ENCODE results near the gene EPM2AIP1.
"Not testable (repeated sequence)": the region's sequence is repeated elsewhere in the genome, so short reads cannot be mapped to it uniquely, and the experiment has no call there.

EPM2AIP1 gene

DNA sequence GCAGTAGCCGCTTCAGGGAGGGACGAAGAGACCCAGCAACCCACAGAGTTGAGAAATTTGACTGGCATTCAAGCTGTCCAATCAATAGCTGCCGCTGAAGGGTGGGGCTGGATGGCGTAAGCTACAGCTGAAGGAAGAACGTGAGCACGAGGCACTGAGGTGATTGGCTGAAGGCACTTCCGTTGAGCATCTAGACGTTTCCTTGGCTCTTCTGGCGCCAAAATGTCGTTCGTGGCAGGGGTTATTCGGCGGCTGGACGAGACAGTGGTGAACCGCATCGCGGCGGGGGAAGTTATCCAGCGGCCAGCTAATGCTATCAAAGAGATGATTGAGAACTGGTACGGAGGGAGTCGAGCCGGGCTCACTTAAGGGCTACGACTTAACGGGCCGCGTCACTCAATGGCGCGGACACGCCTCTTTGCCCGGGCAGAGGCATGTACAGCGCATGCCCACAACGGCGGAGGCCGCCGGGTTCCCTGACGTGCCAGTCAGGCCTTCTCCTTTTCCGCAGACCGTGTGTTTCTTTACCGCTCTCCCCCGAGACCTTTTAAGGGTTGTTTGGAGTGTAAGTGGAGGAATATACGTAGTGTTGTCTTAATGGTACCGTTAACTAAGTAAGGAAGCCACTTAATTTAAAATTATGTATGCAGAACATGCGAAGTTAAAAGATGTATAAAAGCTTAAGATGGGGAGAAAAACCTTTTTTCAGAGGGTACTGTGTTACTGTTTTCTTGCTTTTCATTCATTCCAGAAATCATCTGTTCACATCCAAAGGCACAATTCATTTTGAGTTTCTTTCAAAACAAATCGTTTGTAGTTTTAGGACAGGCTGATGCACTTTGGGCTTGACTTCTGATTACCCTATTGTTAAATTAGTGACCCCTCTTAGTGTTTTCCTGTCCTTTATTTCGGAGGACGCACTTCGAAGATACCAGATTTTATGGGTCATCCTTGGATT is 674 bp upstream of the EPM2AIP1 start, which contains the start of gene MLH1:
Gene MLH1 (plus strand): TSS at position 193 of the 958 bp plus-strand sequence. CDS start 30 bp downstream, at position 223.
- DNase-seq (ENCODE audit: low read depth): peak; percentile 96

DNA sequence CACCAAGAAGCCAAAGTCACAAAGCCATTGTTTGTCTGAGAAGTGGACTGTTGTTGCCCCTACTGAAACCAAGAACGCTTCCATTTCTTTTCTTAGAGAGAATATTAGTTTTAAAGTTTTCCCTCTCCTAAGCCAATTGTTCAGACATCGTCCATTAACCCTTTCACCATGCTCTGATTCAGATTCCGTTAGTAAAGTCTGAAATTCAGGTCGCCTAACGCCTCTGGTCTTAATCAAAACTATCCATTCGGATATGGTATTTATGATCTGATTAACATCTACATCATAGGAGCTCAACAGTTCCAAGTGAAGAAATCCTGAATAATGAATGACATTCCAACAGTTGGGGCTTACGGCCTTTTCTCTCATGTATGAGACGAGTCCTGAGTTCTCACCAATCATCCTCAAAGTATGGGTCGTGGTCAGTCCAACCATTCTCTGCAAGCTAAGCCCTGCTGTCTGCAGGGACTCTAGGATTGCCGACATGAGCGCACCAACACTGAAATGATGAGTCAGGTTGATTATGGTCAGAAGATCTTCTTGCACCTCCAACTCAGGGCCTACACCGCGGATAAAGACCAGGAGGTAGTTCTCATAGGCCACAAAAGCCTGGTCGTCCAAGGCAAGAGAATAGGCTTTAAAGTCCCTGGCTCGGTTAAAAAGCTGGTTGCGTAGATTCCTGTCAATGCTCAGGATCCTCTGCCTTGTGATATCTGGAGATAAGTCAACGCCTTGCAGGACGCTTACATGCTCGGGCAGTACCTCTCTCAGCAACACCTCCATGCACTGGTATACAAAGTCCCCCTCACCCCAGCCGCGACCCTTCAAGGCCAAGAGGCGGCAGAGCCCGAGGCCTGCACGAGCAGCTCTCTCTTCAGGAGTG is 767 bp downstream of the EPM2AIP1 start:
- no peak for DNase-seq (ENCODE audit: low read depth)

DNA sequence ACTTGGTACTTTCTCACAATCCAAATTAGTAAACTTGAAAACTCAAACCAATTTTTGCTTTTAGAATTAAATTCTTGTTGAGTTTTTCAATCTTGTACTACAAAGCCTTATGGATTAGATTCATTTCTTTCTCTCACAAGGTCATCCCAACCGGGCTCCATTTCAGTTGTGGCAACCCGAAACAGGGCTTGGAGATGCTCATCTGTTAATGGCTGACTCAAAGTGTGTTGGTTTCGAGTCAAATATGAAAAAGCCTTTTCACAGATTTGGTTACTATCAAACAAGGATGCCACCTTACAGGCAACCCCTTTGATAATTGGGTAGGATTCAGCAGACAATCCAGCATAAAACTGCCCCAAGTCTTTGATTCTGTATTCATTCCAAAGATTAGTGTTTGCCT is 1.8 kb downstream of the EPM2AIP1 start:
- no peak for DNase-seq (ENCODE audit: low read depth)

DNA sequence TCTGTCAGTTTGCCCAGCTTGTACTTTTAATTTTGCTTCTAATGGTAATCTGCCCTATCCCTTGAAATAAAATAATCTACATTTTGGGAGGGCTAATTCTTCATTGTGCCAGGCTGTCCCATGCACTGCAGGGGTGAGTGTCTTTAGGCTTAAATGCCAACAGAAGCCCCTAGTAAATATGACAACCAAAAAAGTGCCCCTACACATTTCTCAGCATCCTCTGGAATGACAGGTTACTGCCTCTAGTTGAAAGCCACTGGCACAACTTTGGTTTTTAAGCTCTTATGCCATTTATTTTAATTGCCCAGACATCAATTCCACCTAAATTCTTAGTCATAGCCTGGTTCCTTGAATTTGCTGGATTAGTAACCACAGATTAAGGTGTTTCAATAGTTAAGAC is 3.4 kb downstream of the EPM2AIP1 start:
- DNase-seq (ENCODE audit: low read depth): no peak

DNA sequence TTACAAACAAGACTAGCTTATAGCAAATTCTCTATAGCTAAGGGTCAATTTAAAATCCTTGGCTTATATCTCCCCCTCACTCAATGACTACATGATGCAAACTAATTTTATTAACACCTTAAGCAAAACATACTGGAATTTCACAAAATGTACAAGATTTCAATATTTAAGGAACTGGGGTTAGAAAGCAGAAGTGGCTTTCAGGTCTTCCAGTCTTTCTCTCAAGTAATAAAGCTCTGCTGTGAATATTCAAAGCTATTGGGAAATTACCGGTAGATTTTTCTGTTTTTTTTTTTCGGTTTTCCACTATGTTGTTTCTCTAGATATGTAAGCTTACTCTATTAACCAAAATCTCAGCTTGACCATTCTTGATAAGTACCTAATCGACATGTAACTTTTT is 3.9 kb downstream of the EPM2AIP1 start:
- no peak for DNase-seq (ENCODE audit: low read depth)

DNA sequence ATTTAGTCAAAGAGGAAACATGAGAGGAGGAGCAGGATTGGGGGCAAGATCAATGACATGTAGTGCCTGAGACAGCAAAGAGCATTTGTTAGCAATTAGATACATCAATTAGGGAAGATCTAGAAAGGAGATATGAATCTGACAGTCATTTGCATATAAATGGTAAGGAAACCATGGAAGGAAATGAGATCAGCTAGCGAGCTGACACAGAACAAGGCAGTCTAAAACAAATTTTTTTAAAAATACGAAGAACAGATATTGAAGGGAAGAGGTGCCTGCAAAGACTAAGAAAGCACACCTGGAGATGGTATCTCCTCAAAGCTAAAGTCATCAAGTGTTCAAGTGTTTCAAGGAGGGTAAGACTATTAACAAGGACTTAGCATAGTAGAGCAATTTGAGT is 4.6 kb downstream of the EPM2AIP1 start:
- DNase-seq (ENCODE audit: low read depth): no peak

DNA sequence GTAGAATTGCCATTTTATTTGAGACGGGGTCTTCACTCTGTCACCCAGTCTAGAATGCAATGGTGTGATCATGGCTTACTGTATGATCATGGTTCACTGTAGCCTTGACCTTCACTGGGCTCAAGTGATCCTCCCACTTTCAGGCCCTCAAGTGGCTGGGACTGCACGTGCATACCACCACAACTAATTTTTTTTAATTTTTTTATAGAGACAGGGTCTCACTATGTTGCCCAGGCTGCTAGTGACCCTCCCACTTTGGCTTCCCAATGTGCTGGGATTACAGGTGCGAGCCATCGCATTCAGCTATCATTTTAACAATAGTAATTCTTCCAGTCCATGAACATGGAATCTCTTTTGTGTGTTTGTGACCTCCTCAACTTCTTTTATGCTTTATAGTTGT is 11.9 kb downstream of the EPM2AIP1 start:
- no peak for DNase-seq (ENCODE audit: low read depth)

DNA sequence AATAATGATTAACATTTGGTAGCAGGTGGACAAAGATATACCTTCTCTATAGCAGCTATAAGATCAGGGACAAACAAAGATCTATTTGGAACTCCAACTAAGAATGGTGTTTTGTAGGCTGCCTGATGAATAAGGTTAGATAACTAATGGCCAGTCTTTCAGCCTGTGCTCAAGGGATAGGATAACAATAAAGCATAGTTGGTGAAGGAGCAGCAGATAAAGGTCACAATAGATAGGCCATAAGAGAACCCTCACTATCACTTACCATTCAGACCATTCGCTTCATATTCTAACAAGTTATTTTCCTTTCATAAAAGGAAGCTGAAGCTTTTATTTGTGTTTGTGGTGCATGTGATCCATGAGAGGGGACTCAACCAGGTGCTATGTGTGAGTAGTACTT is 19.8 kb downstream of the EPM2AIP1 start:
- no peak for DNase-seq (ENCODE audit: low read depth)

DNA sequence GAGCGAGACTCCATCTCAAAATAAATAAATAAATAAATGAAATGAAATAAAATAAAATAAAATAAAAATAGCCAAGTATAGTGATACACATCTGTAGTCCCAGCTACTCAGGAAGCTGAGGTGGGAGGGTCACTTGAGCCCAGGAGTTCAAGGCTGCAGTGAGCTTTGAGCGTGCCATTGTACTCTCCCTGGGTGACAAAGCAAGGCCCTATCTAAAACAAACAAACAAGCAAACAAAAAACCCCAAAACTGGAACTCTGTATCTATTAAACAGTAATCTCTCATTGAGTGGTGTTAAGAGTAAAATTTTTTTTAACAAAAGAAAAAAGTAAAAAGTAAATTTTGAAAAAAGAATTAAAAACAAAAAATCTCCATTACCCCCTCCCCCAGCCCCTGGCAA is 20.8 kb downstream of the EPM2AIP1 start:
- DNase-seq (ENCODE audit: low read depth): no peak

DNA sequence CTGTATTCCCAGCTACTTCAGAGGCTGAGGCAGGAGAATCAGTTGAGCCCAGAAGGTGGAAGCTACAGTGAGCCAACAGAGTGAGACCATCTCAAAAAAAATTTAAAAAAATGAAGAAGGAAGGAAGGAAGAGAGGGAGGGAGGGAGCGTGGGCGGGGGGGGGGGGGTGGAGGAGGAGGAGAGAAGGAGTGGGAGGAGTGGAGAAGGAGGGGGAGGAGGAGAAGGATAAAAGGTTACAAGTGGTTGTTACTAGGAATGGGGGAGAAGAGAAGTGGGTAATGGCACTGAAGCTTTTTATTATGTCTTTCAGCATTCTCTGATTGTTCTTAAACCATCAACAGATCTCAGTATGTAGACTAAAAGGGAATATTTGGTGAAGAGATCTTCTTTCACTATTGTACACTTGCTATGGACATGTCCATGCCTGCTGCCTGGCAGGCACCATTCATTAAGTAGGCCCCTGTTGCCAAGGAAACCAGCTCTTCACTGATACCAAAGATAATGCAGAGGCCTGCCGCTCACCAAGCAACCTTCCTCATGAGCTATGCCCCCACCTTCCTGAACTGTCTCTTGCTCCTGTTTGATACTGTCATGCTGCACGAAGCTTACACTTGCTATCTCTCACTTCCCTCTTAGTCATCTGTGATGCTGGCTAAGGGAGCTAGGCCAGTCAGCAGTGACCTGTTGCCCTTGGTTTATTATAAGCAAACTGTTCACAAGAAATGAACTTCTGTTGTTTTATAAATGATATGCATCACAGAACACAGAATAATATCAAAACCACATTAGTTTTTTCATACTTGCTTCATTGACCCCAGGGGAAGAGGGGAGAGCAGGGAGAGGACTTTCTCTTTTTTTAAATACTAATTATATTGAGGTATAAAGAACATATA is 23.1 kb downstream of the EPM2AIP1 start:
- no peak for DNase-seq (ENCODE audit: low read depth)

DNA sequence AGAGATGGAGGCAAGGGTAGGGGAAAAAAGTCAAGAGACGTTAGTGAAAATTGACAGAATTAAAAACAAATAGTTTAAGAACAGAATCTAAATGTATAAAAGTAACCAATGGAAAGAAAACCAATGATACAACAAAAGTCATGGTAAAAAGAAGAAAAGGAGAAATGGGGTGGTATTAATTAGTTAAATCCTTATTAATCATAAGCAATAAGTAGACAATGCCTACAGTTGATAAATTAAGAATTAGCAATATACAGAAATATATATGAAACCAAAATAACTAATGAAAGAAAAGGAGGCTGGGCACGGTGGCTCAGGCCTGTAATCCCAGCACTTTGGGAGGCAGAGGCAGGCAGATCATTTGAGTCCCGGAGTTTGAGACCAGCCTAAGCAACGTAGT is 23.8 kb downstream of the EPM2AIP1 start:
- DNase-seq (ENCODE audit: low read depth): no peak

DNA sequence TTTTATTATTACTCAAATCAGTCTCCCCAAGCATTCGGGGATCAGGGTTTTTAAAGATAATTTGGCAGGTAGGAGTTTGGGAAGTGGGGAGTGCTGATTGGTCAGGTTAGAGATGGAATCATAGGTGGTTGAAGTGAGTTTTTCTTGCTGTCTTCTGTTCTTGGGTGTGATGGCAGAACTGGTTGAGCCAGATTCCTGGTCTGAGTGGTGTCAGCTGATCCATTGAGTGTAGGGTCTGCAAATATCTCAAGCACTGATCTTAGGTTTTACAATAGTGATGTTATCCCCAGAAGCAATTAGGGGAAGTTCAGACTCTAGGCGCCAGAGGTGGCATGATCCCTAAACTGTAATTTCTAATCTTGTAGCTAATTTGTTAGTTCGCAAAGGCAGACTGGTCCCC is 27.5 kb downstream of the EPM2AIP1 start:
- DNase-seq (ENCODE audit: low read depth): no peak

DNA sequence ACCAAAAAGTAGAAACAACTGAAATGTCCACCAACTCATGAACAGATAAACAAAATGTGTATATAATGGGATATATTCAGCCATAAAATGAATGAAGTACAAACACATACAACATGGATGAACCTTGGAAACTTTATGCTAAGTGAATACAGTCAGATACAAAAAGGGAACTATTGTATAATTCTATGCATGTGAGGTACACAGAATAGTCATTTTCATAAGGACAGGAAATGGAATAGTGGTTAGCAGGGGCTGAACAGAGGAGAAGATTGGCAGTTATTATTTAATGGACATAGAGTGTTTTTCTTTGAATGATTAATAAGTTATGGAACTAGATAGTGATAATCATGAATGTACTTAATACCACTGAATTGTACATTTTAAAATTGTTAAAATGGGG is 28.1 kb downstream of the EPM2AIP1 start:
- DNase-seq (ENCODE audit: low read depth): no peak

DNA sequence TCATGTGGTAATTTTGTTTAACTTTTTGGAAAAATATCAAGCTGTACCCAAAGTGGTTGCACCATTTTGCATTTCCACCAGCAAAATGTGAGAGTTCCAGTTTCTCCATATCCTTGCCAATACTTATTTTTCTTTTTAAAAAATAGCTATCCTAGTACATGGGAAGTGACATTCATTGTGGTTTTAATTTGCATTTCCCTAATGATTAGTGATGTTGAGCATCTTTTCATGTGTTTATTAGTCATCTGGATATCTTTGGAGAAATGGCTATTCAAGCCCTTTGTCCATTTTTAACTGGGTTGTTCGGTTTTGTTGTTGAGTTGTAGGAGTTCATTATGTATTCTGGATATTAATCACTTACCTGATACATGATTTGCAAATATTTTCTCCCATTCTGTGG is 28.6 kb downstream of the EPM2AIP1 start:
- no peak for DNase-seq (ENCODE audit: low read depth)

DNA sequence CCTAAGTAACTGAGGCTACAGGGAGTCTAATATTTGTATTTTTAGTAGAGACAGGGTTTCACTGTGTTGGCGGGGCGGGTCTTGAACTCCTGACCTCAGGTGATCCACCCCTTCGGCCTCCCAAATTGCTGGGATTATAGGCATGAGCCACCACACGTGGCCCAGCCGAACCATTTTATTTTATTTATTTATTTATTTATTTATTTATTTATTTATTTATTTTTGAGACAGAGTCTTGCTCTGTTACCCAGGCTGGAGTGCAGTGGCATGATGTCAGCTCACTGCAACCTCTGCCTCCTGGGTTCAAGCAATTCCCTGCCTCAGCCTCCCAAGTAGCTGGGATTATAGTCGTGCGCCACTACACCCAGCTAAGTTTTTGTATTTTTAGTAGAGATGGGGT is 29.9 kb downstream of the EPM2AIP1 start:
- DNase-seq (ENCODE audit: low read depth): not testable (repeated sequence)

DNA sequence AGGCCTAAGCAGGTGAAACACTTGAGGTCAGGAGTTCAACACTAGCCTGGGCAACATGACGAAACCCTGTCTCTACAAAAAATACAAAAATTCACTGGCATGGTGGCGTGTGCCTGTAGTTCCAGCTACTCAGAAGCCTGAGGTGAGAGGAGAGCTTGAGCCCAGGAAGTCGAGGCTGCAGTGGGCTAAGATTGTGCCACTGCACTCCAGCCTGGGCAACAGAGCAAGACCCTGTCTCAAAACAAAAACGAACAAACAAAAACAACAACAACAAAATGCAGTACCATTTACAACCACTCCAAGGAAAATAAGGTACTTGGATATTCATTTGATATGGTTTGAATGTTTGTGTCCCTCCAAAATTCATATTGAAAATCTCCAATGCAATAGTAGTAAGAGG is 32.4 kb downstream of the EPM2AIP1 start:
- DNase-seq (ENCODE audit: low read depth): no peak

DNA sequence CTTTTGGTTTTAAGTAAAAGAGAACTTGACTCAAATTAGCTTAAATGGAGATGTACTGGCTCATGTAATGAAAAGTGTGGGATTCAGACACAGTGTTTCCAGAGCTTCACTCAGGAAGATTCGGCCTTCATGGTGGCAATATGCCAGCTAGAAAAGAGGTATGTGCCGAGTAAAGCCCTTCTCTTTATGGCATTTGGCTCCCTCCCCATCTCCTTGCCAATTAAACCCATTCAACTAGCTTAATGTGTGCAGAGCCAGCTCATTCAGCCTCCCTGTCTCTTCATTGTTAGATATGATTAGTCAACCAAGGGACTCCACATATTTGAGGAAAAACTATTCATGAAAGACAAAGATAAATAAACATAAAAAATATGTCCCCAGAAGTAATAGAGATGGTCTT is 33.1 kb downstream of the EPM2AIP1 start:
- DNase-seq (ENCODE audit: low read depth): no peak

DNA sequence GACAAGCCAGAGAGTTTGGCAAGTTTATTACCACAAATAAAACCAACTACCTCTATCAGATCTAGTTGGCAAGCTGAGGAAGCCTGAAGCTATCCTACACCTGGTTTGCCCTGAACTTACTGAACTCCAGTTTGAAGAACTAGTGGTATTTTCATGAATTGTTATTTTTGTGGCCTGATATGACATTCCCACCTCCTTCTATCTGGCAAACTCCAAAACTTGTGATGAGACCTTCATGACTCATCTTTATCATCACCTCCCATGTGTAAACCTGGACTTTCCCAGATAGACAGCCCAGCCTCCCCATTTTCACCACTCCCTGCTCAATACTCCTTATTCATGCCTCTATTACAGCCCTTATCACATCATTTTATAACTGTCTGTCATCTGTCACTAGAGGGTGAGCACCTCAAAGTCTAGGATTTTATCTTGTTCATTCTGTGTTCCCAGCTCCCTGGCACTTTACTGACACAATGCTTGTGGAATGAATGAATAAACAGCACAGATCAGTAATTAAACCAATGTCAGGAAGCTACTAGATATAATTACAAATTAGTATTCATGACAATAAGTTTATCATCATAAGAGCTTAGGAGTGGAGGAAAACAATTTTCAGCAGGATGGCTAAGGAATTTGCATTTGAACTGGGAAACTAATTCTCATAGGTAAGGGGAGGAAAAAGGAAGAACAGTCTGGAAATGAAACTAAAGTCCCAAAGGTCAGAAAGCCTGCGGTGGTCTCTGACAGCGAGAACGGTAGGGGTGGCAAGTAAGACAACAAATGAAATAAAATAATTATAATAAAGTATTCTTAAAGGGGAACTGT is 34.9 kb downstream of the EPM2AIP1 start:
- no peak for DNase-seq (ENCODE audit: low read depth)

DNA sequence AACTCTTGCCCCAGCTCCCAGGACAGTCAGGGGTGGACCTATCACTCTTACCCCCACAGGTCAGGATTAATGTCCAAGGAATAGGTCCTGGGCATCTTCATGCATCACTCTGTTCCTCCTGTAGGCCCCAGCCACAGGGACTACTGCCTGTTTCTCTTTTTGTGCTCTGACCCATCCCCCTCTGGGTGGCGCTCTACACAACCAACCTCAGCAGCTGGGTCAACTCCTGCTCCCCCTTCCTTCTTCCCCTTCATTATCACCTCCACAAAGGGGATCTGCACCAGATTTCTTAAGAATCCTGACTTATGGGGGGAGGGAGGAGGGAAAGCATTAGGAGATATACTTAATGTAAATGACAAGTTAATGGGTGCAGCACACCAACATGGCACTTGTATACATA is 35.9 kb downstream of the EPM2AIP1 start:
- DNase-seq (ENCODE audit: low read depth): no peak

DNA sequence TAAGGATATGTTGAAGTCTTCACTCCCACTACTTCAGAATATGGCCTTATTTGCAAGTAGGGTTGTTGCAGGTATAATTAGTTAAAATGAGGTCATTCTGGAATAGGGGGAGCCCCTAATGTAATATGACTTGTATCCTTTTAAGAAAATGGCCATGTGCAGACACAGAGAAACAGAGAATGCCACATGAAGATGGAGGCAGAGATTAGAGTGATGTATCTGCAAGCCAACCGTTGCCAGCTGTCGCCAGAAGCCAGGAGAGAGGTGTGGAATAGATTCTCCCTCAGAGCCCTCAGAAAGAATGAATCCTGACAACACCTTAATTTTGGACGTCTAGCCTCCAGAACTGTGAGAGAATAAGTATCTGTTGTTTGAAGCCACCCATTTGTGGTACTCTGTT is 36.8 kb downstream of the EPM2AIP1 start:
- DNase-seq (ENCODE audit: low read depth): no peak

Data from stimulated activated CD8-positive, alpha-beta memory T cell treated with anti-CD3 and anti-CD28 coated beads, Interleukin-12 subunit alpha, Interleukin-12 subunit beta, amount 100 ng/mL, for 4 hours (primary cell).